Stimulated activated CD8-positive, alpha-beta memory T cell treated with anti-CD3 and anti-CD28 coated beads, Interleukin-4, amount 100 ng/mL, for 48 hours (primary cell): ENCODE measurements around the gene PACSIN3.

Source experiments
- DNase-seq: peaks from one replicate; pipeline ENCODE4 v3.0.0-alpha.2; 2020

The PACSIN3 gene

DNA sequence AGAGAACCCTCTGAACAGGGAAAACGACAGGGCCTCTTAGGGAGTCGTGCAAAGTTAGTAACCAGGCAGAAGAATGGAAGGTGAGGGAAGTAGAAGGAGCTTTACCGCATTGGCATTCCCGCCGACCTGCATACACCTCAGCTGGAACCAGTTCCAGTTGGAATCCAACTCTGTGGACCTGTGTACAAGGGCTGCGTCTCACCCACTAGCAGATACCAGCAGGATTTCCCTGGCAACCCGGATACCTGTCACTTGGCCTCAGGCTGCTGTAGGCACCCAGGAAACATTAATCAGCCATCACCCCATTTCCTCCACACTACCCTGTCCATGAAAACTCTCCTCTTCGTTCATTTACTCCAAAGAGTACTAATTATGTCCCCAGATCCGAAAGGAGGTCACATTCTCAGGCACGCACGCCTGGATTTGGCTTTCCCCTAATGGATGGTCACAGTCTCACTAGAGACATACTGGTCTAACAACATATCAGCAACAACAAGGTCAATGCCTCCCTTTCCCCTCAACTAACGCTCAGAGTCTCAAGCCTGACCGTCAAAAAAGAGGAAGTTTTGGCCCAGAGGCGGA, 10.4 kb downstream of the PACSIN3 start:
- DNase-seq: no peak

DNA sequence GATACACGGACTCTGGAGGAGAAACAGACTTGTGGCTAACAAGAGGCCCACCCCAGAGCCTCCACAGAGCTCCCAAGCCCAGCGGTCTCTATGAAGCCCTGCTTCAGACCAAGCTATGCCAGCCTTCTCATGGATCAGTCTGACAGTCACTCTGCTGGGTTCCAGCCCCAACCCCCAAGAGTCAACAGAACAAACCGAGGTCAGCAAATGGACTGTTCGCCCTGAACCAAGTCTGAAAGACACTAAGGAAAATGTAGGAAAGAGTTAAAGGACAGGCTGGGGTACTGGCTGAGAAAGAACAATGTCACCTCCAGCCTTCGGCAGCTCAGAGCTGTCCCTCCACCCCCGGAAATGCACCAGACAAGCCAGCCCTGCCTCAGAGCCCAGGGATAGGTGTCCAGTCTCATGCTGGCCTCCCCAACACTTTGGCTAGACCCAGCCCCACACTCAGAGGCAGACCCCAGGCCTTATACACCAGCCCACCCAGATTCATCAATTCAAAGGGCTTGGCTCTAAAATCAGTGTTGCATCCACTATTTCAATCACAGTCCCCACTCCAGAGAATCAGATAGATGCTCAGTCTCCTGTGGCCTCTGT, 13.4 kb downstream of the PACSIN3 start:
- no peak for DNase-seq

DNA sequence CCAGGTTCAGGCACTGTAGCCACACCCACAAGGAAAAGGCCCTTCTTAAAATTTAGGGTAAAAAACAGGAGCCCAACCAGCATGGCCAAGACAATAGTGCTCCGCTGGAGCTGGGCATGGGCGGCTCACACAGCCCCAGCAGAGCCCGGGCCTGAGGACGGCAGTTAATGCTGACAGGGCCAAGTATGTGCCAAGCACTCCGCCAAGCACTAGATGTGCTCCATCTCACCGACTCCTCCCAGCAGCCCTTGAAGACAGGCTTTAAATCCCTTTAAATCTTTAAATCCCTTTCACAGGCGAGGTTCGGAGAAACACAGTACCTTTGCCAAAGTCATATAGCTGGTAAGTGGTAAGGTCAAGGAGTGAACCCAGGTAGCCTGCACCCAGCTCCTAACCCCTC, 14.4 kb downstream of the PACSIN3 start:
- DNase-seq: no peak

DNA sequence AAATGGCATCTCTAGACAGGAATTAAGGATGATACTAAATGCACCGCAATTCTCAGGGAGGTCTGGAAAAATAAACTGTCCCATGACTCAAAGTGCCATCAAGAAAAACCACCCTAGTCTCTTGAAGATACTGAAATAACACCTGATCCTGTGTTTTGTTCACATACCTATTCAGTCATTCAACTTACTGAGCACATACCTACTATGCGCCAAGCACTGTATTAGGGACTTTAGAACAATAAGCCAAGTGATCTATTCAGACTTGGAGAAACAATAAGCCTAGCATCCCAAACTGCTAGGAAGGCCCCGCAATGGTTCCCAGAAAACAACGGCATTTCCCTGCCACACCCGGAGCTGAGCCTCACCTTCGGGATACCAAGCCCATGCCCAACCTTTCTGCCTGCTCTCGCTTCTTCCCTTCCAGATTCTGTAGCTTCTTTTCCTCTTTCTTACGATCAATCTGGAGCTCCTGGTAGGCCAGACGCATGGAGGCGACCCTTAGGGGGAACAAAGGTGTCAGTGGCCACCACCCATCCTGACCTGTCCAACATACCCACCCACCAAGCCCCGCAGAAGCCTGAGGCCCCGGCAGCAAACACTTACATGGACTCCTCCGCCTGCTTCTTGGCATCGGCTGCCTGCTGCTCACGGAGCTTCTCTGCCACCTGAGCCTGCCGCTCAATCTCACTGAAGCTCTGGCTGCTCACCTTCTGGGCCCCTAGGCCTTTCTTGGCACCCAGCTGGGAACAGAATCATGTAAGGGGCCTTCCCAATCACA, 15.0 kb downstream of the PACSIN3 start:
- no peak for DNase-seq

DNA sequence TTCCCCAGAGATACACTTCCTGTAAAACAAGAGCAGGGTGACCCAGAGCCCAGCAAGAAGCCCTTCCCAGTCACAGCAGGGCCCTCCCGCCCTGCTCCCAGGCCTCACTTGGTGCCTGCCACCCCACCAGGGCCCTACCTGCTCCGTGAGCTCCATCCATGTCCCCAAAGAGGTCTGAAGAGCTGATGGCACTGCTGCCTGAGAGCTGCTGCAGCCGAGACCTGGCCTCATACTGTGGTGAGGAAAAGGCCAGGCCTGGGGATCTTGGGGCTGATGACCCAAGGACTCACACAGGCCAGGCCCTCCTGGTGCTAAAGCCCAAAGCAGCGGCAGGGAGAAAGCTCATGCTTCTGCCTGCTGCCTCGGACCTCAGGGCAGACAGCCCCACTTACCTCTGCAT, 19.9 kb downstream of the PACSIN3 start:
- DNase-seq: no peak

DNA sequence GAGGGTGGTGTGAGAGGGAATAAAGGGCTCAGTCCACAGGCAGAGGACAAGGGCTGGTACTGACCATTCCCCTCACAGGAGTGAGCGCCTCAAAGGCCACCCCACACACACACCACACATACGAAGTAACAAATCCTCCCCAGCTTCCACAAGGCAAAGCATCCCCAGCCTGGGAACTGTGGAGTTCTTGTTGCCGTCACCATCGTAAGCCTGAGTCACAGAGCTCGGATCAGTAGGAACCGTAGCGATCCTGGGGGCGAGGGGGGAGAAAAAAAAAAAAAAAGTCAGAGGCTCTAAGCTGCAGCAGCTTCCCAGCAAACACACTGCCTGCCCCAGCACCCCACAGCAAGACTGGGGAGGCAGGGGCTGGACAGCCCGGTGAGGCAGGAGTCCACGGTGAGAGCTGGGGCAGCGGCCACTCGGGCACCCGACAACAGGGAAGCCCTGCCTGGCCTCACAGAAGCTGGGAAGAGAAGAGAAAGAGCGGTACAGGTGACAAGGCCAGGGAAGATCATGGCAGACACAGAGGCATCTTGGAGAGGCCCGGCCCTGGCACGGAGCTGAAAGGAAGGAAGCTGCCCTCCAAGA, 20.9 kb downstream of the PACSIN3 start:
- DNase-seq: no peak

DNA sequence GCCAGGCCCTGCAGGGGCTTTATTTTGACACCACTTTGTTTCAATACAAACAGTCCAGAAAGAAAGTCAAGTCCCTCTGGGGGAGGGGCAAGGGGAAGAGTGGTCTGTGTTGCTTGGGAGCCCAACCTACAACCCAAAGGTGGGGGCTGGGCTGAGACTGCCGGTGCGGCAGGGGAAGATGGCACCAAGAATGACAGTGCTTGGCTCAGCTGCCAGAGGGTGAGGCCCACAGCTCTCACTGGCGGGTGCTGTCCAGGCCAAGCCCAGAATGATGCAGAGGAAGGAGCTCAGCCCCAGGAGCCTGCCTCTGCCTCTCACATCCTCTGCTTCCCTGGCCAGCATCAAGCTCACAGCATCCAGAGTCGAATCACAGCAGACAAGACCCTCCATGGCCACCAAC, 21.9 kb downstream of the PACSIN3 start:
- DNase-seq: no peak

DNA sequence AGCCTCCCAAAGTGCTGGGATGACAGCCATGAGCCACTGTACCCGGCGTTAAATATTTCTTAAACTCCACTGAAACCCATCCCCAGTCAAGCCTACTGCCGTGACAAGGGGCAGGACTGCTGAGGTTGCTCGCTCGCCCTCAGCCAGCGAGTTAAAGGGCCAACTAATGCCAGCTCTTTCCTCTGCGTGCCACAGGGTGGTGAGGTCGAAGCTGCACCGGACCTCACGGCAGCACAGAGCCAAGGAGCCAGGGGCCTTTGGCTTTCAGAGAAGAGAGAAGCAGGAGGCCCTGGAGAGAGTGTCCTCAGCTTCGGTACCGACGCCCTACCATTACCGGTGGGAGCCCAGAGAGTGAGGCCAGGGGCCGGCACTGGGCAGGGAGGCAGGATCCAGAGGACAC, 22.3 kb downstream of the PACSIN3 start:
- no peak for DNase-seq

DNA sequence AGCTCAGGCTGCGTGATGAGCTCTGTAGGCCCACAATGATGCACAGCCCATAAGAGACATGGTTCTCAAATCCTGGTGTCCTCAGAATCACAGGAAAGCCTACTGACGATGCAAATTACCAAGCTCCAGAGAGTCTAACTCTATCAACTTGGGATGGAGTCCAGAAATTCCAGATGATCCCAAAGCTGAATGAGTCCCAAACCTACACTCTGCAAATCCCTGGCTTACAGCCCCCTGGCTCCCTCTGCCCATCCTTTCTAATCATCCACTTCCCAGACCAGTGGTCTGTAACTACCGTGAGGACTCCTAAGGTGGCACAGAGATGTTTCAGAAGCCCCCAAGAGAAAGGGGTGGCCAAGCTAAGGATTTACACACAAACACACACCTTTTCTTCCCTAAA, 23.0 kb downstream of the PACSIN3 start:
- DNase-seq: no peak

DNA sequence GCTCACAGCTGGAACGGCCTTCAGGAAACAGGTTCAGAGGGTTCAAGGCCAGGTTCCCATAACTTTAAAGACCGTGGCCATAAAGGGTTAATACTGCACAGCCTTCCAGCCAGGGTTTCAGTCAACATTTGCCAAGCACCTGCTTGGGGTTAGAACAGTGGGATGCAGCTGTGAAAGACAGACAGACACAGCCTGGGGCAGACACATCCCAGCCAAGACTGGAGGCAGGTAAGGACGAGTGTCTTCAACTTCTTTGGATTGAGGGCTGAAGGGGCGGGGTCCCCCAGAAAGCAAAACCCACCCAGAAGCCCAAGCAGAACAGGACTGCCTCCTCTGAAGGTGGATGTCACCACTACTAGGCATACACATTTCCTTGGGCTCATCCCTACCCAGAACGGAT, 23.8 kb downstream of the PACSIN3 start:
- no peak for DNase-seq

DNA sequence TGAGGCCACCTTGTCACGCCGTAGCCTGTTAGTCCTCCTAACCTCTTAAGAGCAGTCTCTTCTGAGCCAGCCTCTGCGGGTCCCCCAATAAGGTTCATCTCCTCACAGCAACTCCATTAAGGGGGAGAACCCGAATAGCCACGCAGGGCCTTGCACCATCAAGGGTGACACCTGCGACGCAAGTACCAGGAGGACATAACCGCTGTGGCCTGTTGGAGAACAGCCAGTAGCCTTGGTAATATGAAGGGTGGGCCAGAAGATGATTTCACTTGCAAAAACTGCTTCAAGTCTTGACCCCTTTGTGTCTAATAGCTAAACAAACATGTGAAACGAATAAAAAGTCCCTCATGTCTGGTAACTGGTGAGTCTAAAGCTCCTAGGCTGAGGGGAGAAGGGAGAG, 24.3 kb downstream of the PACSIN3 start:
- no peak for DNase-seq

DNA sequence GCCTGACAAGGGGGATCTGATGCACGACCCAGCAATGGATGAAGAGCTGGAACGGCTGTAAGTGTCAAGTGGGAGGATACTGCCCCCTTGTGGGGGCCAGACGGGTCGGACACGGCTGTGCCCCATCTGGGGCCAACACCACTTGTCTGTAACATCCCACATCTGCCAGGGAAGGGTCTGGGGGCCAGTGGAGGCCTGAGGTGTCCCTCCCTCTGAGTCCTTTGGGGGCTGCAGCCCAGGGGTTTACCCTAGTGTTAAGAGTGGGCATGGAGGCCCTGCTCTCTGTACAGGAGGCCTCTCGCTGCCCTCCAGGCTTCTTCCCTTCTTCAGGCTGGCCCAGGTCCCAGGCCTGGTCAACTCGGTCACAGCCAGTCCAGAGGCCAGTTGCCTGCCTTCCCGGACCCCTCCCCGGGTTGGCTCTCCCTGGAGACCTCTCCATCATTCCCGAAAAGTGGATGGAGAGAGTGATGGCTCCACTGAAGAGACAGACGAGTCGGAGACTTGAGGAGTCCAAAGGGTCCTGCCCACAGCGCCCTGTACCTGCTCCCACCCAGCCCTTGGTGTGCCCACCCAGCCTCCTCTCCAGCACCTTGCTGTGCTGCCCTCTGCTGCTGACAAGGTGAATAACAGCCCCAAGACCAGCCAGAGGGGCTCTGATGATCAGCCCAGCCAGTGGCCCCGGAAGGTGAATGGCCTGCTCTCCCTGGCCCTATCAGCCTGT, 24.9 kb downstream of the PACSIN3 start:
- DNase-seq: peak; percentile 69

DNA sequence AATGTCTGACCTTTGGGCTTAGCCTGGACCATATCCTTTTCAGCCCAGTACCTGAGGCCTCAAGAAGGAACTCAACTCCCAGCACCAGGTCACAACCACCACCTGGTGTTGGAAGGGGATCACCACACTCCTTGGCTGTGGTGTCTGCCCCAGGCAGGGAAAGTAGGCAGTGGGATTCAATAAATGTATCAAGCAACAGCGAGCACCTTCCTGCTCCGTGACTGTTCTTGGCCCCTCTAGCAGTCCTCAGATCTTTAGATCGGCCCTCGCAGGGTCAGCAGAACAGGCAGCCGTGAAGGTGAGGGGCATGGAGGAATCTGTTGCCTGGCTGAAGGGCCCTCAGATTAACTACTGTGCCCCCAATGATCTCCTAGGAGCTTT, 25.5 kb downstream of the PACSIN3 start:
- DNase-seq: no peak

DNA sequence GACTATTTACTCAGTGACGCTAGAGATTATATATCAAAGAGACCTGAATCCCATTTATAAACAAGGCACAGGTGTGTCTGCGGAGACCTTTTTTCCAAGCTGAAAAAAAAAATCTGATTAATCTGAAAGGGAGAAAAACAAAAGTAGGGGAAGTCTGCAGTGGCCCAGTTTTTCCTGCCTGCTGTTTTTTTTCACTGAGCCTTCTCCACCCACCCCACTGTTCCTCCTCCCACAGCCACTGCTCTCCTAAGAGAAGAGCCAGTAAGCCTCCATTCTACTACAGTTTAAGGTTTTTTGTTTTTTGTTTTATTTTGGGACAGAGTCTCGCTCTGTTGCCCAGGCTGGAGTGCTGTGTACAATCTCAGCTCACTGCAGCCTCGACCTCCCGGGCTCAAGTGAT, 28.0 kb downstream of the PACSIN3 start:
- no peak for DNase-seq

DNA sequence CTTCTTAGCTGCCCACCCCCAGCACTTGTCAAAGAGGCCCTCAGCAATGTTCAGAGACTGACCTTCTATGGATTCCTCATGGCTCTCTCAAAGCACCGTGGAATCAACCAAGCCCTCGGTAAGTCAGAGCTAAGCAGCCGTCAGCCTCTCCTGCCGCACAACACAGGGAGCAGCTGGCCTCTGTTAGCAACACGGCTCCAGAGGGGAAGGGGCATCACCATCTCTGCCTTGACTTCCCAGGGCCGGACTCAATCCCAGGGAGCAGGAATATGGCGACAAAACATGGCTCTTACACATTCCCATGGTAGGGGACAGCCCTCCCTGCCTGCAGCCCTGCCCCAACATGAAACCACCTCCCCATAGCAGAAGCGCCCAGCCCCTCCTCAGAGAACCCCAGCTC, 28.4 kb downstream of the PACSIN3 start:
- no peak for DNase-seq

DNA sequence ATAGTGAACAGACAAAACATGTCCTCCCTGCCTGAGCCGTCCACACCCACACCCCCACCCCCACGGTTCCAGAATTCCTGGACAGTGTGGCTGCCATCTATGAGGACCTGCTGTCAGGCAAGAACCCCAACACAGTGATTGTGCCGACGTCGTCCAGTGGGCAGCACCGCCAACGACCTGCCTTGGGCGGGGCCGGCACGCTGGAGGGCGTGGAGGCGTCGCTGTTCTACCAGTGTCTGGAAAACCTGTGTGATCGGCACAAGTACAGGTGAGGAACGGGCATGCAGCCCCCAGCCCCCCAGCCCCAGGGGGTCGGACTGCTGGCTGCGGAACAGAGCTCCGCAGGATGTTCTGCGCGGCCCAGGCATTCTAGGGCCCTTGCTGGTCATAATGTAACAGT, 29.3 kb downstream of the PACSIN3 start:
- DNase-seq: no peak

DNA sequence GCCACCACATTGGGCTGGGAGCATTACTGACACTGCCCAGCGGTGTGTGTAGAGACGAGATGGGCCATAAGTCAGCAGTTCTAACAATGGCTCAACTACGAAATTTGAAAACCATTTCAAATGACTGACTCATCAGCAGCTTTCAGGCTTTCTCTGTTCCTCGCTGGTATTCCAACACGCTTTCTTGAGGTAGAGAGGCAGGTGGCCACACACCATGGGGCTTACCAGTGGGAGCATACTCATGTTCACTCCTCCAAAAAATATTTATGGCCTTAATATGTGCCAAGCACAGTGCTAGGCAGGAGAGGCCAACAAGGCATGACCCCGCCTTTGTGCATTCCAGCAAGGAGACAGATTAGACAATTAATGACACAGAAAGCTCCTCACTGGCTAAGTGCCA, 29.9 kb downstream of the PACSIN3 start:
- no peak for DNase-seq

DNA sequence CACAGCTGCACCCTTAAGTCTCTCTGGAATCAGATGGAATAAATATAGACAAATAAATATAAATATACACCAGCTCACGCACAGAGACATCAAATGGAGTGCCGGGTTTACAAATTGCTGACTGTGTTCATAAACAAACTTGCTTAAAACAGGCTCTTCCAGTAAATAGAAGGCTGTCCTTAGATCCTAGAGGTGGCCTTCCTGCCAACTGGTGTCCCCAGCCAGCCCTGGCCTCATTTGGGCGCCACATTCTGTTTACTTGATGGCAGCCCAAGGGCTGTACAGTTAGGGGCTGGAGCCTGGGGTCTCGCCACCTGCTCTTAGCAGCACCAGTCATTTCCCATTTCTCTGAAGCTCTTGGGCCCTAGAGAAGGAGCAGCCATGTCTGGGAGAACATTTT, 30.4 kb downstream of the PACSIN3 start:
- DNase-seq: no peak

DNA sequence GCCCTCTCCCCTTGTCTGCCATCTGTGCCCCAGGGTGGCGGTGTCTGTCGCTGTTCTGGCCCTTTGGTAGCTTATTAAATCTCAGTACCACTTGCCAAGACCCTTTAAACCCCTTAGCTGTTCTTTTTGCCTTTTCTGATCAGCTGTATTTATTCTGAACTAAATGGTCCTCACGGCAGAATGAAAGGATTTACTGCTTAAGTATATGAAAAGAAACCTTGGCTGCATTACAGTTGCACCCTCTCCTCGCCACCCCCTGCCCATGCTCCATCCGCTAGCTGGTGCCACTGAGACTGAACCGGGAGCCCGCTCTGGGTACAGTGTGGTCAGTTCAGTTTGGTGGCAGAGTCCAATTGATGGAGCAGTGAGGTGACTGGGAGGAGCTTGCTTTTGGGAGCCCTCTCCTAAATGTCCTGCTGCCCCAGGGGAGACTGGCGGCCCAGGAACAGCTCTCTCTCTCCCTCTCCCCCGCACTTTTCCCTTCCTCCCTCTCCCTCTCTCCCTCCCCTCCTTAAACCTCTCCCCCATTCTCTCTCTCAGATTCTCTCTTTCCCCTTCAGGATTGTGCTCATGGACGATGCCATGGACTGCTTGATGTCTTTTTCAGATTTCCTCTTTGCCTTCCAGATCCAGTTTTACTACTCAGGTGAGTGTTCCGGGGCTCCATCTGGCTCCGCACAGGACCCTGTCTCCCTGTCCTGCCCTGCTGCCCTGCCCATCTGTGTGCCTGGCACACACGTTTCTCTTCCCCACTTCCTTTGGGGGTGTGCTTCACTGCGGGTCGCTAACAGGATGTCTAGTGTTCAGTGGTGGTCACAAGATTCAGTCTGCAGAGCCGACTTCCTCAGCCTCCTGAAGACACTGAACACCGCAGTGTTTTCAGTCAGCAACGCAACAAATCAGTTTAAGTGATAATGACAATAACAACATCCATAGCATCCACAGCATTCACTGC, 31.3 kb downstream of the PACSIN3 start:
- peak; percentile 42 for DNase-seq

DNA sequence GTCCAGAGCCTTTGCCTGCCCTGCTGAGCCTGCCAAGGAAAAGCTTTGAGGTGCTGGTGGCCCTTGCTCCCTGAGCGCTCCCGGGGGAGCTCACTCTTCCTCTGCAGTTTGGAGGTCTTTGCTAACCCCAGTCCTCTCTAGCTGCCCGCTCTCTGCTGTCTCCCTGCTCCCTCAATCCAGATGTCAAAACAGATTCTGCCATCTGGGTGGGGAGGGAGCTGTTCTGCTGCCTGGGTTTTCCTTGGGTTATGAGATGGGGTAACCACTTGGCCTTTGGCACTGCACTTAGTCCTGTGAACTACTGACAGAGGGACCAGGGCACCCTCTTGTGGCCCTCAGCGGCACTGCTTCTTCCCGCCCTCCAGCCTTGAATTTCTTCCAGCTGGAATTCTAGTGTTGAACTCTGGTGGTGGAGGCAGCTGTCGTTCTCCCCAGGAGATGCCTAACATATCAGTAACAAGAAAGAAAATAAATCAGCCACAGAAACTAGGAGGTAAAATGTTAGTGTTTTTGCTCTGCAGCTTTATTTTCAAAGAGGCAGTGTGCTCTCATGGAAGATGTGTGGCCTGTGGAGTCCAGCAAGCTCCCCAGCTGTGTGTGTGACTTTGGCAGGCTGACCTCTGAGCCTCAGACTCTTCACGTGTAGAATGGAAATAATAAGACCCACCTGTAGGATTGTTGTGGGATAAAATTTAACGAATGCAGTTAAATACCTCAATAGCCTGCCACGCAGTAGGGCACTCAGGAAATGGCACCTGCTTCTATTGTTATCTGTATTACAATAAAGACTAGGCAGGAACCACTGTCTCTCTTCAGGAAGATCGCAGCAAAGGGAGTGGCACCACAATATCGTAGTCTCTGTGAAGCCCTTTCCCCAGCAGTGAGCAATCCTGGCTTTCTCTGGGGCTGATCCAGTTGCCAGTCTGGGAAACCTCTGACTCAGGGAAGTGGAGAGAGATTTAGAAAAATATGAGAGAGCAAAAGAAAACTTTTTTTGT, 33.0 kb downstream of the PACSIN3 start:
- DNase-seq: peak; percentile 79
